ENCODE results near the gene RPP25L. TPM values are rescaled to one million over a fixed set of nuclear protein-coding genes. Genes with fewer than 3 reads are reported as not detected.
A peak's percentile ranks its signal among the peaks of the same experiment; 100 is the strongest.

The RPP25L gene
- total RNA-seq, 1 donor from 2014 or later, result 7.2 TPM

- Histone ChIP-seq H3K4me3 (peak overlapping the region; percentile 66 to 72), H3K36me3 (no peaks in the 10 kb centered on the region), H3K4me1 (peaks cover 6 to 42% of the 10 kb centered on the region in 2 donors), H3K27ac (peak overlapping the region; percentile 26 to 39), H3K27me3 (peaks cover 12% of the 10 kb centered on the region), H3K9me3 (no peaks in the 10 kb centered on the region)
- peak in 1 of 2 donors; percentile 71 for DNase-seq (ENCODE audit: low spot score in 2 of 2)
- TF ChIP-seq CTCF (IDR thresholded peaks at IDR 0.05), result no peak
- intact Hi-C loops (cut with DNase I), result loop anchor here (2.0 to 5.0 kb wide), 4 partner anchors 42 to 263 kb away; partner anchors contain the start of genes KIF24 and NUDT2
Observed at GRCh38 chr9:34590381-34591247, 21.3 kb downstream of the RPP25L start.

- H3K27ac ChIP-seq, result peak within 1 kb of the TSS in 1 of 2 donors; percentile 39
- H3K27me3 ChIP-seq, result peaks cover 15% of the 10 kb centered on the region
- TF ChIP-seq CTCF (IDR thresholded peaks at IDR 0.05), result no peak
- no peaks in the 10 kb centered on the region for H3K36me3 ChIP-seq
- no peaks in the 10 kb centered on the region for H3K9me3 ChIP-seq
- peak in 1 of 2 donors; percentile 72 for DNase-seq (ENCODE audit: low spot score in 2 of 2)
- peak within 1 kb of the TSS; percentile 66 to 72 for H3K4me3 ChIP-seq
- peaks cover 6 to 42% of the 10 kb centered on the region in 2 donors for H3K4me1 ChIP-seq
- intact Hi-C loops (cut with DNase I), result loop anchor here (1.0 to 5.0 kb wide), 5 partner anchors 41 to 263 kb away; partner anchors contain the start of genes KIF24 and NUDT2
Observed at GRCh38 chr9:34589636-34590380, 22.1 kb downstream of the RPP25L start, which contains the start of gene CNTFR. Gene CNTFR, minus strand, starts transcription at chr9:34589724. Its CDS starts 20,743 bp downstream, at chr9:34568981.

- no peak for DNase-seq (ENCODE audit: low spot score in 2 of 2)
- peak overlapping the region; percentile 66 to 72 for H3K4me3 ChIP-seq
- no peak for TF ChIP-seq CTCF (IDR thresholded peaks at IDR 0.05)
- no peaks in the 10 kb centered on the region for H3K9me3 ChIP-seq
- intact Hi-C loops (cut with DNase I), result loop anchor here (1.0 kb wide), 1 partner anchor 66 kb away; no protein-coding TSS in a partner anchor
- peaks cover 6 to 39% of the 10 kb centered on the region in 2 donors for H3K4me1 ChIP-seq
- H3K27ac ChIP-seq, result no peak overlapping the region
- peaks cover 15% of the 10 kb centered on the region for H3K27me3 ChIP-seq
- H3K36me3 ChIP-seq, result no peaks in the 10 kb centered on the region
Observed at GRCh38 chr9:34588671-34589635, 22.9 kb downstream of the RPP25L start.

GRCh38 chr9:34587271-34587670 lies 24.6 kb downstream of the RPP25L start:
- H3K9me3 ChIP-seq, result no peaks in the 10 kb centered on the region
- peaks cover 15% of the 10 kb centered on the region for H3K27me3 ChIP-seq
- intact Hi-C loops (cut with DNase I), result no loop called here
- no peak overlapping the region for H3K27ac ChIP-seq
- DNase-seq (ENCODE audit: low spot score in 2 of 2), result no peak
- no peak overlapping the region for H3K4me3 ChIP-seq
- no peaks in the 10 kb centered on the region for H3K36me3 ChIP-seq
- H3K4me1 ChIP-seq, result peaks cover 0 to 23% of the 10 kb centered on the region in 2 donors
- TF ChIP-seq CTCF (IDR thresholded peaks at IDR 0.05), result no peak
